Thyroid gland (tissue), 4 donors: ENCODE data around the gene FTL. TPM values are rescaled to one million over a fixed set of nuclear protein-coding genes. Genes with fewer than 3 reads are reported as not detected.

Experiments
- DNase-seq, 2 donors: peaks; one replicate each; pipeline ENCODE4 v3.0.0-alpha.2; 2019
- H3K27ac ChIP-seq, 3 donors: fragments of 200-600 bp; sonication (generic); 1 replicate in 2 of 3; 2 replicates in 1 of 3; pipeline ENCODE4 v1.5.1; 2016 to 2019; ENCODE audit warnings: mild to moderate bottlenecking in 1 of 3, moderate library complexity in 1 of 3
- H3K27me3 ChIP-seq: fragments of 200-600 bp; sonication (generic); one replicate; pipeline ENCODE4 v1.5.1; 2019
- H3K36me3 ChIP-seq, 2 donors: fragments of 200-600 bp; sonication (generic); one replicate each; pipeline ENCODE4 v1.5.1; 2016 to 2019
- H3K4me1 ChIP-seq, 2 donors: fragments of 200-600 bp; sonication (generic); one replicate each; pipeline ENCODE4 v1.5.1; 2017 to 2019
- H3K4me3 ChIP-seq, 3 donors: fragments of 200-600 bp; sonication (generic); replicated peaks in 1 of 3; 1 replicate in 2 of 3; 2 replicates in 1 of 3; pipeline ENCODE4 v1.5.1; 2016; ENCODE audit warnings: mild to moderate bottlenecking in 1 of 3
- H3K9me3 ChIP-seq: fragments of 200-600 bp; sonication (generic); one replicate; pipeline ENCODE4 v1.5.1; 2017
- POLR2A ChIP-seq, 2 donors: fragments of 450-650 bp; IDR thresholded peaks; one replicate each; pipeline ENCODE4 v1.6.1; 2017; ENCODE audit warnings: antibody characterized with exemption in 2 of 2, mild to moderate bottlenecking in 2 of 2, moderate library complexity in 1 of 2
- WGBS, 2 donors: methylation state at CpG; one replicate each; pipeline ENCODE4 v1.1.5; 2017; 5-methylcytosine and 5-hydroxymethylcytosine counted together
- intact Hi-C: fragments of 100-400 bp; cut with DNase I; formaldehyde crosslinking; loops from one replicate; pipeline ENCODE4 v1.15.1; 2023
- total RNA-seq, 4 donors: library from RNA; depleted of rRNA; stranded (reverse); fragments of >200 nt; gene quantifications; one replicate each; pipeline ENCODE4 v1.2.3, GENCODE V29; 2016
- TF ChIP-seq, protein P1 (sequence below), 6 experiments: fragments of 200-600 bp in 3 of 6; fragments of 450-650 bp in 3 of 6; sonication (generic) in 3 of 6; IDR thresholded peaks; one replicate each; pipeline ENCODE4 v1.5.1; 2016 to 2019; ENCODE audit warnings: antibody characterized with exemption in 6 of 6, mild to moderate bottlenecking in 2 of 6, inconsistent platforms in 1 of 6, moderate library complexity in 1 of 6

The FTL gene
- total RNA-seq, 4 donors from 2014 or later, result 5,748 to 12,335 (median 7,175) TPM

DNA sequence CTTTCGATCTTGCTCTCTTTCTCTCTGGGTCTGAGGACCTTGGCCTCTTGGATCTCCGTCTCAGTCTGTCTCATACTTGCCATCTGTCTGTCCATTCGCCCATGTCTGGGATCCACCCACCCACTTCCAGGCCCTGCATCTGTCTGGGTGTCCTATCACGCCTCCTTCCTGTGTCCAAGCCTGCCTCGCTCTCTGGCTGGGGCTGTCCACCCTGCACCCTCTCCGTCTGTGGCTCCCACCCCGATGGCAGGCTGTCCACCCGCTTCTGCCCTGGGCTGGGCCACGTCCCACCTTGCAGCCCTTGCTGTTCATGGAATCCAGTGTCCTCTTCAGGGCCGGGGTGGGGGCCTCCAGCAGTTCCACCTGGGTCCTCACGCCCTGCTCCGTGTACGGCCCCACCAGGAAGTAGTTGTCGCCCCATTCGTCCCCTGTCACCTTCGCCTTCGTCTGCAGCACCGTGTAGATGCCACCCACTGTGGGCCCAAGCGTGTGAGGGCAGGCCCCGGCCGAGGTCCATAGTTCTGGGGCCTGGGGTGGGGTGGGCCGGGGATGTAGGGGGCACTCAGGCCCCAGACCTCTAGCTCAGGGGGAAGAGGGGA, 26.0 kb downstream of the FTL start:
- TF ChIP-seq POLR2A (IDR thresholded peaks at IDR 0.05), result no peak
- peaks cover 20 to 23% of the 10 kb centered on the region in 2 donors for H3K4me1 ChIP-seq
- H3K4me3 ChIP-seq, result no peak overlapping the region
- intact Hi-C loops, result no loop called here
- DNase-seq, result no peak
- no peaks in the 10 kb centered on the region for H3K27me3 ChIP-seq
- peak overlapping the region in 1 of 3 donors; percentile 90 for H3K27ac ChIP-seq
- no peaks in the 10 kb centered on the region for H3K9me3 ChIP-seq
- WGBS, 2 donors, result 92 to 93% methylated on average over 13 to 21 of the region's 22 CpGs
- peaks cover 0 to 8% of the 10 kb centered on the region in 2 donors for H3K36me3 ChIP-seq

DNA sequence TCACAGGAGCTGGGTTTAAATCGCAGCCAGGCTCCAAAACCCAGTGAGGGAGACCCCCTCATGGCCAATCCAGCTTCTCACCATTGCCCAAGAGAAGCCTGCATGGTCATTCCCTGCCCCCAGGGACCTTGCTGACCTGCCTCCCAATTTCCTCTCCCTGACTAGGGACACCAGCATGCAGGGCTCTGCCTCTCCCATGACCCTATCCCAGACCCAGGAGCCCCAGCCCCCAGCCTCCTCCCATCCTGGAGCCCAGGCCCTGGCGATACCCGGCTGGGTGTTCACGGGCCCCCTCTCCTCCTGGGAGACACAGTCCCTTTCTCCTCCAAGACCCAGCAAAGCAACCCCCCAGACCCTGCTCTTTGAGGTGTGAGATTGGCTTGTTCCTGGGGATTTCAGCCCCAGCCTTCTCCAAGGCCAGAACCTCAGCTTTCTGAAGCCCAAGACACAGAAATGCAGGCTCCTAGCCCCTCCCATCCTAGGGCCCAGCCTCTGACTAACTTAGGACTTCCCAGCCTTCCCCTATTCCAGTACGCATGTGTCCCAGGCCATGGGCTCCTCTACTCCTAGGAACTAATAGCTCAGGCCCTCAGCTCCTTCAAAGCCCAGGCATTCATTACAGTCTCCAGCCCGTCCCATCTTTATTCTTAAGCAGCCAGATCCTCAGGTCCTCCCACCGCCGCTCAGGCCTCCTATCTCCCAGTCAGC, 26.9 kb downstream of the FTL start:
- 7 to 21% methylated on average over 6 to 8 of the region's 8 CpGs for WGBS, 2 donors
- peak; percentile 61 to 64 for DNase-seq
- intact Hi-C loops, result no loop called here

DNA sequence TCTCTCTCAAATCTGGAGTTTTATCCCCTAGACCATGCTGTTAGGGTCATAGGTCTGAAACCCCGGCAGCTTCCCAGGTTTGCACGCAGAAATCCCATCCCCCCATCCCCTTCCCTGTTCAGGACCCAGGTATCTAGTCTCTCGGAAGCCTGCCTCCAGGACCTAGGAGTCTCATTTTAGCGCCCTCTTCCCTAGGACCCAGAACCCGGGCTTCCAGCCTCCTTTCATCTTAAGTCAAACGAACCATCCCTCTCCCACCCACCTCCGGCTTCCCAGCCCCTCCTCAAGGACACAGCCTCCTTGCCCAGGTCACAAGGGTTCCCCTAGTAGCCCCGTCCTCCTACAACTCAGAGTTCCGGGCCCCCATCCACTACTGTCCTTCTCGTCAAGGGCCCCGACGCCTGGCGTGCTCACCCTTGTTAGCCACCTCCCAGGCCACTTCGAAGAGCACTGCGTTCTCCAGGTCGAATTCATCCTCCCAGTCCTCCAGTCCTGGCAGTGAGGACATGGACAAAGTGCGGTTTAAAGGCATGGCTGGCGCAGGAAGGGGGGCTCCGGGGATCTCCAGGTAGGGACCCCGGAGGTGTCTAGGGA, 27.6 kb downstream of the FTL start:
- H3K27me3 ChIP-seq, result no peaks in the 10 kb centered on the region
- peaks cover 0 to 8% of the 10 kb centered on the region in 2 donors for H3K36me3 ChIP-seq
- H3K4me3 ChIP-seq, result peak overlapping the region; percentile 13 to 92 (median 50)
- 0 to 1% methylated on average over 18 to 20 of the region's 20 CpGs for WGBS, 2 donors
- intact Hi-C loops, result no loop called here
- H3K4me1 ChIP-seq, result peaks cover 20 to 23% of the 10 kb centered on the region in 2 donors
- H3K27ac ChIP-seq, result peak overlapping the region; percentile 64 to 90 (median 87)
- no peaks in the 10 kb centered on the region for H3K9me3 ChIP-seq
- DNase-seq, result peak in 1 of 2 donors; percentile 48
- TF ChIP-seq POLR2A (IDR thresholded peaks at IDR 0.05), result no peak
- TF ChIP-seq, protein P1, sequence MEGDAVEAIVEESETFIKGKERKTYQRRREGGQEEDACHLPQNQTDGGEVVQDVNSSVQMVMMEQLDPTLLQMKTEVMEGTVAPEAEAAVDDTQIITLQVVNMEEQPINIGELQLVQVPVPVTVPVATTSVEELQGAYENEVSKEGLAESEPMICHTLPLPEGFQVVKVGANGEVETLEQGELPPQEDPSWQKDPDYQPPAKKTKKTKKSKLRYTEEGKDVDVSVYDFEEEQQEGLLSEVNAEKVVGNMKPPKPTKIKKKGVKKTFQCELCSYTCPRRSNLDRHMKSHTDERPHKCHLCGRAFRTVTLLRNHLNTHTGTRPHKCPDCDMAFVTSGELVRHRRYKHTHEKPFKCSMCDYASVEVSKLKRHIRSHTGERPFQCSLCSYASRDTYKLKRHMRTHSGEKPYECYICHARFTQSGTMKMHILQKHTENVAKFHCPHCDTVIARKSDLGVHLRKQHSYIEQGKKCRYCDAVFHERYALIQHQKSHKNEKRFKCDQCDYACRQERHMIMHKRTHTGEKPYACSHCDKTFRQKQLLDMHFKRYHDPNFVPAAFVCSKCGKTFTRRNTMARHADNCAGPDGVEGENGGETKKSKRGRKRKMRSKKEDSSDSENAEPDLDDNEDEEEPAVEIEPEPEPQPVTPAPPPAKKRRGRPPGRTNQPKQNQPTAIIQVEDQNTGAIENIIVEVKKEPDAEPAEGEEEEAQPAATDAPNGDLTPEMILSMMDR (IDR thresholded peaks at IDR 0.05), result no peak

More for the DNA sequence above, 26.9 kb downstream of the FTL start:
- peak overlapping the region; percentile 13 to 92 (median 50) for H3K4me3 ChIP-seq
- H3K9me3 ChIP-seq, result no peaks in the 10 kb centered on the region
- peaks cover 0 to 8% of the 10 kb centered on the region in 2 donors for H3K36me3 ChIP-seq
- peak overlapping the region; percentile 64 to 90 (median 87) for H3K27ac ChIP-seq
- no peaks in the 10 kb centered on the region for H3K27me3 ChIP-seq
- TF ChIP-seq, protein P1 (IDR thresholded peaks at IDR 0.05), result no peak
- TF ChIP-seq POLR2A (IDR thresholded peaks at IDR 0.05), result peak in 1 of 2 donors; percentile 50
- peaks cover 20 to 23% of the 10 kb centered on the region in 2 donors for H3K4me1 ChIP-seq

DNA sequence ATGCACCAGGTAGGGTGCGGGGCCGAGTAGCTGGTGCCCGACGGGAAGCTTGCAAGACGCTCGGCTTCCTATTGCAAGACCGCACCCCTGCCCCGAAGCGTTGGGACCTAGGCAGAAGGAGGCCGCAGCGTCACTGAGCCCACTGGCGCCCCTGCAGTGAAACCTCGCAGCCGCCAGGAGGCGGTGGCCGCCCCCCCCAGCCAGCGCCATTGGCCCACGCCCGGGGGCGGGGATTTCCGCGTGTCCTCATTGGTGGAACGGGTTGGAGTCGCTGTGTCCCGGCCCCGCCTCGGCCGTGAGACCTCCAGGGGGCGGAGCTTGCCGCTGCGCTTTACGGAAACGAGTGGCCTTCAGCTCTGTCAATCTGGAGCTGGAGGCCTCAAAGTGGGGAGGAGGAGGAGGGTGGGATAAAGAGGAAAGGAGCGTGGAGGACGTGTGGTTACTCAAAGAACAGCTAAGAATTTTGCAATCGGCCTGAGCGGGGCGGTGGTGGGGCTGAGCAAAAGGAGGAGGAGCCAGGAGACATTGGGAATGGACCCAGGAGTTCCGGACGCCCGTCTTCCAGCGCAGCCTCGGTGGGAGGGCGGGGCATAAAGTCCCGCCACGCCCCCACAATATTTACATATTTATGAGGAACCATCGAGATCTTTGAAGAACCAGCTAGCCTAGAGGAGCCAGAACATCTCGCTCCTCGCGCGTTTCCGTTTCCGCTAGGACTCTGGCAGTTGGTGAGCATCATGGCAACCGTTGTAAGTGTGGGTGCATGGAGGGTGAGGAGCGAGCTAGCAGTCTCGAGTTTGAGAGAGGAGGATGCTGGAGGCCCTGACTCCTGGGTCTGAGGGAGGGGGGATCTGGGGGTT, 28.3 kb downstream of the FTL start, which contains the start of the genes GYS1 and RUVBL2:
GYS1 (minus strand) TSS at position 135 of the 860 bp plus-strand sequence. CDS start 197 bp downstream, outside the sequence.
RUVBL2 (plus strand) TSS at position 713 of the 860 bp plus-strand sequence; CDS start at position 738, 25 bp downstream.
- Histone ChIP-seq H3K4me3 (peak within 1 kb of the TSS; percentile 22 to 92 (median 50)), H3K27me3 (no peaks in the 10 kb centered on the region), H3K4me1 (peaks cover 20 to 23% of the 10 kb centered on the region in 2 donors), H3K27ac (peak within 1 kb of the TSS; percentile 87 to 90 (median 87)), H3K9me3 (no peaks in the 10 kb centered on the region), H3K36me3 (peaks cover 0 to 4% of the 10 kb centered on the region in 2 donors)
- intact Hi-C loops, result no loop called here
- TF ChIP-seq POLR2A (IDR thresholded peaks at IDR 0.05), result peak; percentile 61 to 96
- TF ChIP-seq, protein P1 (IDR thresholded peaks at IDR 0.05), result peak; percentile 91 to 99 (median 98)
- peak; percentile 100 for DNase-seq
- WGBS, 2 donors, result 0 to 1% methylated on average over 31 to 39 of the region's 56 CpGs

DNA sequence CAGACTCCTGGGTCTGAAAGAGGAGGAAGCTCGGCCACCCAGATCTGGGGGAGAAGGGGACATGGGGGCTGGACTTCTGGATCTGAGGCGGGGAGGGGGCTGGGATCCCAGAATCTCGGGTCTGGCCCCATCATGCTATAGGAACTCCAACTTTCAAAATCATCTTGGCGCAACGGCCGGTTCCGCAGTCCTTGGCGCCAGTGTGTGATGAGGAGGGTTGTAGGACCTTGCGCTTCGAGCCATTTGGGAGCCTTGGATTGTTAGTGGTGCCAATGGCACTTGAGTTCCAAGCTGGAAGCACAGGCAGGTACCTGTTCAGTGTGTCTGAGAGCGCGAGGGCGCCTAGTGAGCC, 28.9 kb downstream of the FTL start:
- no peaks in the 10 kb centered on the region for H3K36me3 ChIP-seq
- WGBS, 2 donors, result 1 to 3% methylated on average over 13 of the region's 13 CpGs
- no peak for DNase-seq
- no peaks in the 10 kb centered on the region for H3K9me3 ChIP-seq
- TF ChIP-seq, protein P1 (IDR thresholded peaks at IDR 0.05), result no peak
- TF ChIP-seq POLR2A (IDR thresholded peaks at IDR 0.05), result no peak
- intact Hi-C loops, result no loop called here
- peak overlapping the region in 2 of 3 donors; percentile 87 to 90 for H3K27ac ChIP-seq
- peaks cover 20 to 23% of the 10 kb centered on the region in 2 donors for H3K4me1 ChIP-seq
- H3K27me3 ChIP-seq, result no peaks in the 10 kb centered on the region
- peak overlapping the region; percentile 22 to 92 (median 40) for H3K4me3 ChIP-seq
